Measurements from ENCODE around the gene C14orf132.

Gene C14orf132

DNA sequence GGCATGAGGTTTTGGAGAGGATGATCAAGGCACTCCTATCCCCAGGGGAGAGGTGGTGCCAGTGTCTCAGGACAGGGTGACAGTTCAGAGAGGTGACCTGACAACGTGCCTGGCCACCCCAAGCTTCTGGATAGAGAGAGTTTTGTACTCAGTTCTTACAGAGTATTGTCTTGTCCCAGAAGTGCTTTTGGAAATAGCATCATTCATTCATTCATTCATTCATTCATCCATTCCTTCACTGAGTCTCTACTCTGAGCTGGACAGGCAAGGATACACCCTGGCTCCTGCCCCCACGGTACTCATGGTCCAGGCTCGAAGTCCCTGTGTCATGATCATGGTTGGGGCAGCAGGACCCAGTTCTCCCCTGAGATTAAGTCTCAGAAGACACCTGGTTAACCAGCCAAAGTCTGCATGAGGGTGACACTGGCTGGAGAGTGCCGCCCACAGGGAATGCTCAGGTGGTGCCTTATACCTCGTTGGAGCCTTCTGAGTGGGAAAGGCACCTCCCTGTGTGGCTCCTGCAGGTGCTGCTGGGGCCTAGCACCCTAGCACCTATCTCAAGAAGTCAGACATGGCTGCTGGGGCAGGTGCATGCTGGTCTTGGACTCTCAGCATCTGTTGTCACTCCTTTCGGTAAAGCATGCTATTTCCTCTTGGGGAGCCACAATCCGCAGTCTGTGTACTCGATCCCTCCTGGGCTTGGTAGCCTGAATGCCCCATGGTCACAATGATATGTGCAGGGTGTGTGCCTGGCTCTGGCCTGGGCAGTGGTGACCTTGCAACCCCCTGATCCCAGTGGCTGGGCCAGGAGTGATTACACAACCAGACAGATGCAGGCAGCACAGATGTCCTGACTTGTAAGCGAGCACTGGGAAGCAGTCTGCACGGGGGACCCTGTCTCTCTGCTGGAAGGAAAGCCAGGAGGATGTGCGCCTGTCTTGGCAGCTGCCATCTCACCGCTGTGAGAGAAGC is 57.8 kb downstream of the C14orf132 start:
- no peak for DNase-seq (ENCODE audit: extremely low read depth, low read depth)
- no peak for TF ChIP-seq CTCF (IDR thresholded peaks at IDR 0.05; ENCODE audit: low read depth, low read length)

- no peak for TF ChIP-seq CTCF (IDR thresholded peaks at IDR 0.05; ENCODE audit: low read depth, low read length)
- DNase-seq (ENCODE audit: extremely low read depth, low read depth) = no peak
These were observed 58.6 kb downstream of the C14orf132 start for GRCh38 chr14:96097752-96098151.

GRCh38 chr14:96098309-96098998 is 59.3 kb downstream of the C14orf132 start:
- TF ChIP-seq CTCF (IDR thresholded peaks at IDR 0.05; ENCODE audit: low read depth, low read length) = peak; percentile 89
- no peak for DNase-seq (ENCODE audit: extremely low read depth, low read depth)

DNA sequence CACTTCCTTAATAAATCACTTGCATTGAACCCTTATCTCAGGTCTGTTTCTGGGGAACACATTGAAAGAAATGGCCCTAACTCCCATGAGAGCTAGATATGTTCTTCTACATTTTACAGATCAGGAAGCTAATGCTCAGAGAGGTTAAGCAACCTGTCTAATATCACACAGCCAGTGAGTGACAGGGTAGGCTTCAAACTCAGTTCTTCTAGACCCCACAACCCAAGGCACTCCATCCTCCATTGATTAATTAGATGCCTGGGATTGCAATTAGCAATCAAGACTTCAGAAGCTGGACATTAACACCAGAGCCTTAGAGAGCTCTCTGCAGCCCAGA is 59.8 kb downstream of the C14orf132 start:
- TF ChIP-seq CTCF (IDR thresholded peaks at IDR 0.05; ENCODE audit: low read depth, low read length) = no peak
- no peak for DNase-seq (ENCODE audit: extremely low read depth, low read depth)

GRCh38 chr14:96100161-96101064 is 61.3 kb downstream of the C14orf132 start:
- peak; percentile 91 for TF ChIP-seq CTCF (IDR thresholded peaks at IDR 0.05; ENCODE audit: low read depth, low read length)
- DNase-seq (ENCODE audit: extremely low read depth, low read depth) = peak; percentile 71

- no peak for DNase-seq (ENCODE audit: extremely low read depth, low read depth)
- peak; percentile 9 for TF ChIP-seq CTCF (IDR thresholded peaks at IDR 0.05; ENCODE audit: low read depth, low read length)
These were observed 63.1 kb downstream of the C14orf132 start for GRCh38 chr14:96102081-96102856.
